GM12872 (cell line): ENCODE results near the gene ACOX2.

Source experiments
- CTCF ChIP-seq: IDR thresholded peaks from 3 replicates; pipeline ENCODE4 v1.5.1; 2011; ENCODE audit warnings: low read depth, mild to moderate bottlenecking, low read length, moderate library complexity; ENCODE audit not compliant: insufficient read depth

Gene ACOX2

GRCh38 chr3:58463942-58464271, 73.1 kb downstream of the ACOX2 start:
- TF ChIP-seq CTCF = no peak

GRCh38 chr3:58463181-58463941, 73.6 kb downstream of the ACOX2 start:
- TF ChIP-seq CTCF = peak; percentile 97

GRCh38 chr3:58462829-58463180, 74.2 kb downstream of the ACOX2 start:
- no peak for TF ChIP-seq CTCF

GRCh38 chr3:58459160-58459559, 77.8 kb downstream of the ACOX2 start:
- TF ChIP-seq CTCF = no peak
